GM18502 (cell line): ENCODE measurements around the gene TTBK2.

Experiments used
- ATAC-seq: cut with Tn5 transposase; IDR thresholded peaks from one replicate; pipeline ENCODE4 v1.9.1; 2021; ENCODE audit warnings: mild to moderate bottlenecking; ENCODE audit not compliant: unreplicated experiment, poor library complexity

The TTBK2 gene

DNA sequence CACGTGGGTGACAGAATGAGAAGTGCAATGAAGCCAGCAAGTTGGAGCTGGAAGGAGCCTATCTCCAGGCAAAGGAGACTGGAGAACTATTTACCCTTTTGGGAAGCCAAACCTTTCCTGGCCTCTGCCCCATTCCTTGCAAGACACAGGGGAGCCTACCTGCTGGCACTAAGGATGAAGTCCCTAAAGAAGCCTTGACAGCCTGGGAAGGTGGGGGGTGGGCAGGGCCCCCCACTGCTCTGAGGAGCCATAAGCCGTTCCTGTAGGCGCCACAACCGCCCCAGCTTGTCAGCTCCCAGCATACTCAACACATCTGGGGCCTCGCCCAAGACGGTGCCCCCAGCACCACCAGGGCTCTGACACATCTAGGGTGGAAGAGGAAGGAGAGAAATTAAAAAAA is 189.1 kb downstream of the TTBK2 start:
- no peak for ATAC-seq

DNA sequence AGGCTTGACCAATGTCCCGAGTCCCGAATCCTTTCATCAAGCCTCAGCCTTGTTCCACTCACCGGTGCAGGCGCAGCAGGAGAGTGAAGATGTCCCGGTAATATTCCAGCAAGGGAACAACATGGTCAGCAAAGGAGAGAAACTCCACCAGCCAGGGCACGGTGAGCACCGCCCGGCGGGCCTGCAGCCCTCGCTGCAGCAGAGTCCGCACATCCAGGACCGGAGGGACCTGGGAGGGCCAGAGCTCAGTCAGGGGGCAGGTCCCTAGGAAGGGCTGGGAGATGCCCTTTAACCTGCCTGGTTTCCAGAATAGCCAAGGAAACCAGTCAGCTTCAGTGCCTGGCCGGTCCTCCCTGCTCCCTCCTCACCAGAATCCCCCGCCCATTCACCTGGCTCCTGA is 190.0 kb downstream of the TTBK2 start:
- ATAC-seq: no peak

DNA sequence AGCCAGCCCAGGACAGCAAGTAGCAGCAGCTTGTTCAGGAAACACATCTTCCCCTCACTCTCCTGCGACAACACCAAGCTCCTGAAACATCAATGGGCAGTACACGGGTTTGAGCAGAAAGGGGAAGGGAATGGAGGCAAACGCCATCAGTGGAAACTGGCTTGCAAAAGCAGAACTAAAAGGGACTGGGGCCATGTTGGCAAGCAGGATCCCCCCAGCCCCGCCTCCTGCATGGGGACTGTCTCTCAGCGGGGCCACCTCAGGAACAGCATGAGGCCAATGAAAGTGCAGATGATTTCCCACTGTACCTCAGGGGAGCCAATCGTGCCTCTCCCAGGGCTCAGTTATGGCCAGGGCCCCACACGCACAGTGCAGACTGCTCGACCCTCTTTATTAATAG is 190.4 kb downstream of the TTBK2 start:
- ATAC-seq: no peak

DNA sequence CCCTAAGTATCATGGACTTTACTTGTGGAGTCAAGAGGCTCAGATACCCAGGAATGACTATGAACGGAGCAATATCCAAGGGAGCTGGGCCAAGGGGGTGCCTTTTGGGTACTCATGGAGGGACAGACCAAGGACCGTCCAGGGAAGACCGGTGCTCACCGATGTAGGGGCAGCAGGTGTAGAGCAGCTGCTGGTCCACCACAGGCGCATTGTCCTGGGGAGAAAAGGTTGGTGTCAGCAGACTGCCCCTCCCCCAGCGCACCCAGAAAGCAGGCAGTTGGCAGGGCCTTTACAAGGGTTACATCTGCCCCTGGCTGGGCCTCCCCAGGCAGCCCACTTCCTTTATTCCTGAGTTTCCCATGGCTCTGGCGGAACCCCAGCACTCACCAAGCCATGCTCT is 191.2 kb downstream of the TTBK2 start:
- no peak for ATAC-seq

DNA sequence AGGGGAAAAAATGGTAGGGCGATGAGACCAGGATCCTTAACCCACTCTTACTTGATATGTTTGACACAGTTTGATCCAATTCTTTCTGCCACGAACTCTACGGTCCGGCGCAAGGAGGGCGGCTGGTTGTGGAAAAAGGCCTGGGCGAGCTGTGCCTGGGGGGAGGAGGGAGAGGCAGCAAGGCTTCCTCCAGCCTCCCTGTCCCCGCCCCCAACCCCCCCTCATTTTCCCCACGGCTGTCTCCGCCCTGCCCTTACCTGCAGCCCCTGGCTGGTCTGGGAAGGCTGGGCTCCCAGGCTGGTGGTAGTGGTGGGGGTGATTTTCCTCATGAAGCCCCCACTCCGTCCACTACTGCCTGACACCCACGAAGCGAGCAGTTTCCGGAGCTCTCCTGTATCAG is 191.6 kb downstream of the TTBK2 start:
- no peak for ATAC-seq

DNA sequence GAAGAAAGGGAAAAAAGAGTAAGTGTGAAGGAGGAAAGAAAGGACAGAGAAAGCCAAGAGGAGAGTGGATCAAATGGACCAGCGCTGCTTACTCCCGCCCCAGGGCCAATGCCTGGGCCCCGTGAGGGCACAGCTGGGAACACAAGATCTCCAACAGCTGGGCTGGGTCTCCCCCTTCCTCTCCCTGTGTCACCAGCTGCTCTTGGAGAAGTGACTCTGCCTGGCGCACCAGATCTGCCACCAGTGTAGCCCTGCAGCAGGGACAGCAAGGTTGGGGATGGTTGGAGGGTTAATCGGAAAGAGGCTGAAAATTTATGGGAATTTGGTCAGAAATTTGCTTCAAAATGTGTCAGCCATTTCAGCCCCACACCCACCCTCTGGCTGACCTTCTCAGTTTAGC is 192.0 kb downstream of the TTBK2 start:
- no peak for ATAC-seq

DNA sequence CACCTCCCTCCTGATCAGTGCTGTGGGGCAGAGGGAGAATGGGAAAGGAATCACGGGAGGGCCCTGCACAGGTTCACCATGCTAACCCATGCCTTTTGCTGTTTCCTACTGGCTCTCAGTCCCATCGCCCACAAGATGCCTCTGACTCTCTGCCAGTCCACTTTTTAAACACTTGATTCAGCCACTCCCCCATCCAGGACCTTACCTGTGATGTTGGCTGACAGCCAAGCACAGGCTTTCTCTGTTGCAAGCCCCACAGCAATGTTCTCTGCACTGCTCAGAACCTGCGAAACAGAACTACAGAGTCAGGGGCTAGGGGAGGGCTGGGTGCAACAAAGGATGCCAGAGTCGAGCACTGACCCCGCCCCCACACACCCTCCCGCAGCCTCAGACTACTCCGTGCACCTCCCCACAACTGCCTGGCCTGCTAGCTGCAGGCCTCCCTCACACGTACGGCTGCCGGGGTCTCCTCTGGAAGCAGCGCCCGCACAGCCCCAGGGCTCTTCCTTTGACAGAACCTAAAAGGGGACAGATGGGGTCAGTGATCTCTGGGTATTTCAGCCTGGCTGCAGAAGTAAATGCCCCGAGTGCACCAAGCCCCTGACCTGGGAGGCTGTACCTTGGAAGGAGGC is 192.7 kb downstream of the TTBK2 start:
- ATAC-seq: no peak

DNA sequence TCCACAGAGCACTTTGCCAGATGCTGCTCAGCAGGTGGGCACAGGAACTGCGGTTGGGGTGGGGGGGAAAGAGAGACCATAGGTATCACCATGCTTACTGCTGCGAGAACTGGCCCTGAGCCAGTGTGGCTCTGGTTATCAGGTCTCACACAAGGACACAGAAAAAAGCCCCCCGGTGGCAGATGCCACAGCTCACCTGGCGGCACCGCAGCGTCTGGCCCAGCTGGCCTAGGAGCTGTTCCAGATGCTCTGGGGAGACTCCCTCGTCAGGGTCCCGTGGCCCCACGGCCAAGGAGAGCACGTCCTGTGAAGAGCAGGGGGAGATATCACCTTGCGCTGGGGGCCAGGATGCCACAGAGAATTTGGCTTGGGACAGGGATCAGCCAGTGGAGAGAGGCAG is 194.5 kb downstream of the TTBK2 start:
- ATAC-seq: no peak

DNA sequence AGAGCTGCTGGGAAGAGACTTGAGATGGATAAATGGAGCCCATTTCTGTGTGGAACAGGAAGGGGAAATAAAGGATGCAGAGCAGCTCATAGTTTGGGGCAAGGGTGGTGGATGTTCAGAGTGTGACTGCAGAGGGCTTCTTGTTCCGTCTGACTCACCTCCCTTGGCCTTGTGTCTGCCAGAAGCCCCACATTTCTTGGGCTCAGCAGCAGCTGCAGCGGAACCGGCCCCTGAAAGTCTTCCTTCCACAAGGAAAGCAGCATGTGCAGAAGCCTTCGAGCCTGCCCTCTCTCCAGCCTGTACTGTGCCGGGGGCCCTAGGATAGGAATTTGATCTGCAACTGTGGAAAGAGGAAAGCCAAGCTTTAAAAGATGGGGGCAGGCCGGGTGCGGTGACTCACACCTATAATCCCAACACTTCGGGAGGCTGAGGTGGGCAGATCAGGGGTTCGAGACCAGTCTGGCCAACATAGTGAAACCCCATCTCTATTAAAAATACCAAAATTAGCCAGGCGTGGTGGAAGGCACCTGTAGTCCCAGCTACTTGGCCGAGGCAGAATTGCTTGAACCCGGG is 195.2 kb downstream of the TTBK2 start:
- ATAC-seq: no peak

DNA sequence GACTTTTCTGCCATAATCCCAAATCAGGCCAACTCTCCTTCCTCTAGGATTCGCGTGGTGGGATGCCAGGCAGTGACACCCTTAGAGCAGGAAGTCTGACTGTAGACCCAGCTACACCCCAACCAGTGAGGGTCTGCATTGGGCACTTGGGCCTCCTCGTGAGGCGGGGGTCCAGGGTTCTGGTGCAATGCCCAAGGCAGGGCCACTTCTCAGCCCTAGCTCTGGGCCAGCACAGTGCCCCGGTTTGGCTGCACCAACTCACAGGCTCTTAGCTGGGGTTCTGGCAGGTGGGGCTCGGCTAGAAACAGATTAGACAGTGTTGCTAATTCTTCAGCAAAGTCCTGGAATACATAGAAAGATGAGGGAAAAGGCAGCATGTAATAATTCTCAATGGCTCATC is 196.3 kb downstream of the TTBK2 start:
- no peak for ATAC-seq

DNA sequence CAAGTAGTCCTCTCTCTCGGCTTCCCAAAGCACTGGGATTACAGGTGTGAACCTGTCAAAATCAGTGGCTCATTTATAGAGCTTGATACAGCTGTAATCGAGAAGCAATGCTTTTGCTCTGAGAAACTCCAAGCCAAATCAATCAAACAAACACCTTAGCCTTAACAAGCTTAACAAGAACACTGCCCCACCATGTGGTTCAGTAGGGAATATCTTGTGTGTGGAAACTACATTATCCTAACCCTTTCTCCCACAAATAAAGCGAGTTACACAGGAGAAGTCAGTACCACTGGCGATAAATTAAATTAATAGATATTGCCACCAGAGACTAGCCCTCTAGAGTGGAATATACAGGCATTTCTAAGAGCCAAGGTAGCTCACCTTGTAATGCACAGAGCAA is 197.5 kb downstream of the TTBK2 start:
- ATAC-seq: no peak

DNA sequence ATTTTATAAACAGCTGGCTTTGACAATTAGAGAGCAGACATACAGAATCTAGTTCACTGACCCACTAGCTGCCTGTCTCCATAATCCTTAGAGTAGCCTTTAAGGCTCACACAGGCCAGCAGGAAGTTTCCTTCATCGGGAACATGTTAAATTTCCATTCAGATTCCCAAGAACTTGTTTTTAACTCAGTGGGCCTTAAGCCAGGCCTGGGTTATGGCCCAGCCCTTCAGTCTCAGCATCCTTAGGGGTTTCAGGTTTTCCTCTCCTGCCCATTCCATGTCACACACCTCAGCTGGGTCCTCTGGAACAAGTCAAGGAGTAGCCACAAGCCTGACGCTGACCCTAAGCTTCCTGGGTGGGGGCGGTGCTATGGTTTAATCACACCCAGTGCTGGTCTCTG is 198.7 kb downstream of the TTBK2 start:
- ATAC-seq: no peak

DNA sequence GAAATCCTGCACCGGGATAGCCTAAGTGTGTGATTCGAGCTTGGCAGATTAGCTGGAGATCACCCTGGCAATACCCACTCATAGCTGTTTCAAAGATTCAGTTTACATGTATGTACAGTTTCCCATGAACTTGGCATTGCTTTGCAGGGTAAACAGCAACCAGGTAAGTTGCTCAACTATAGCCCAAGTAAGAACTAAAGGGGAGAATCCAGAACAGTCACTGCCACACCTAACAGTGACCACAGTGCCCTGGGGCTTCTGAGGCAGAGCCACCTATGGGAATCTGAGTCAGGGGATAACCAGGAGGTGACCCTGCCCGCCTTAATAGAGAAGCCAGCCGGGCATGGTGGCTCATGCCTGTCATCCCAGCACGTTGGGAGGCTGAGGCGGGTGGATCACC is 199.6 kb downstream of the TTBK2 start:
- no peak for ATAC-seq

DNA sequence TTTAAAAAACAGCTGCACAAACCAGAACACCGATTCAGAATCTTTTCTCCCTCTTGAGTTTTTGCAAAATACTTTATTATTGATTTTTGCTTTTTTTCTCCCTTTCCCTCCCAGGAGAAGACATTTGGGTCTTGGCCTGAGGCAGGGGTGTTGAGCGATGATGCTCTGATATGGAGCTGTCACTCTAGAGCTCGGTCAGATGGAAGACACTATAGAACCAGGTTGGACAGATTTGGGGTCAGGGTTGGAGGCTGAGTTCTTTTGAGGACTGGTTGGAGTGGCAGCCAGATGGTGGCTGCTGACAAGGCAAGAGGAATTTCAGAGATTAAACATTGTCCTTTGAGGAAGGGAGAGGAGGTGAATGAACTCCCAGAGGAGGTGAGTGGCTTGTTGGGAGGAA is 200.5 kb downstream of the TTBK2 start:
- ATAC-seq: no peak

DNA sequence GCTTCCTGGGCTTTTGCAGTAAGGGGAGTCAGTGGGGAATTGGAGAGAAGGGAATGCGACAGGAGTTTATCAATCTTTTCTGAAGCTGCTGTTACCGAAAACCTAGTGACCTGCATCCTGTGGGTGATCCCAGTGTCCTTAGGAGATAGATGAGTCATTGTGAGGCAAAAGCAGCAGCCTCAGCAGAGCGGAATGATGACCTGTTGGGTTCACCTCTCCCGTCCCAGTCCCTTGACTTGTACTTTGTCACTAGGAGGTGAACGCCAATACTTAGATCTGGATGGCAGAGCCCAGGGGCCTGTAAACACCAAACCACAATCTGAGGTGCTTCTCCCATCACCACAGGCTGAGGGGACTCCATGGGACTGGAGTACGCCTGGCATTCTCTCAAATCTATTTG is 201.5 kb downstream of the TTBK2 start:
- ATAC-seq: no peak

DNA sequence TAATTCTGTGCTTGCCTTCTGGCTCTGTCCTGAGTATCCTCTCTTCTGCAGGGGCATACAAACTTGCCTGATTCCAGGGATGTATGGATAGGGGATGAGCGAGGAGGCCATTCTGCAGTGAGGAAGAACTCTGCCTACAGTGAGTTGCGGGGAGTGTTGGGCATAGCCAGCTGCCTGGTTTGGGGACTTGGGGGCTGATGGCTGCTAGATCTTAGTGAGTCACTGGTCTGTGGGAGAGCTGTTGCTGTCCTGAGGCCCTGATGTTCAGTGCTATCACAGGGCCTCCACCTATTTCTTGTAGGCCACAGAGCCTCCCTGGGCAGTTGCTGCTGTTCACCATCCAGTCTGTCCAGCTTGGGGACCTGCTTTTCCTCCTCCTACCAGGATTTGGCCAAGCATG is 204.0 kb downstream of the TTBK2 start:
- ATAC-seq: no peak

DNA sequence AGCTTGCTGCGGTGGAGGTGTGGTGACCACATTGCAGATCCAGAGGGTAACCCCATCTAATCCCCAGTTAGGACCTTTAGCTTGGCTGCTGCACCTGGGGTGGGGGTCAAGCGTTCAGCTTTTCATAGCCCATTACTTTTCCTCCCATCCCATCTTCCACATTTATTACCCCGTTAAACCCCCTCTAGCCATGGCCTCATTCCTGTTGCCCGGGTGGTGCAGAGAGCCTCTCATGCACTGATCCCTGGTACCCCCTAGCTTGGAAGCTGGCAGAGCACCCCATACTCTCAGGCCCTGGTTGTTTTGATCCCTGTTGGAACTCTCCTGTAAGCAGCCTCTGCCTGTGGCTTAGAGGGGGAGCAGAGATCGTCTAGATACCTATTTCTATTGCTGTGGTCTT is 204.5 kb downstream of the TTBK2 start:
- ATAC-seq: no peak

DNA sequence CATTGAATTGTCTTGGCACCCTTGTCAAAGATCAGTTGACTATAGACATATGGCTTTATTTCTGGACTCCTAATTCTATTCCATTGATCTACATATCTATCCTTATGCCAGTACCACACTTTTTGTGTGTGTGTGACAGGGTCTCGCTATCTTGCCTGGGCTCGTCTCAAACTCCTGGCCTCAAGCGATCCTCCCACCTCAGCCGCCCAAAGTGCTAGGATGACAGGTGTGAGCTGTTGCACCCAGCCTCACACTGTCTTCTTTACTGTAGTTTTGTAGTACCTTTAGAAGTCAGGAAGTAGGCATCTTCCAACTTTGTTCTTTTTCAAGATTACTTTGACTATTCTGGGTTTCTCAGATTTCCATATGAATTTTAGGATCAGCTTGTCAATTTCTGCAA is 208.0 kb downstream of the TTBK2 start:
- ATAC-seq: no peak

DNA sequence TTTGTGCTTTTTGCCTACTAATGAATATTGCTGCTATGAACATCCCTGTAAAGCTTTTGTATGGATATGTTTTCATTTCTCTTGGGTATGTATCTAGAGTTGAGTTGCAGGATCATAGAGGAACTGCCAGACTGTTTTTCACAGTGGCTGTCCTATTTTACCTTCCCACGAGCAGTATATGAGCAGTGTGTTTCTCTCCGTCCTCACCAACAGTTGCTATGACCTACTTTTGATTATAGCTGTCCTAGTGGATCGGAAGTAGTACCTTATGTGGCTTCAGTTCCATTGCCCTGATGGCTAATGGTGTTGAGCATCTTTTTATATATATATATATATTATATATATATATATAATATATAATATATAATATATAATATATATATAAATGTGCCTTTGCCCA is 208.8 kb downstream of the TTBK2 start:
- no peak for ATAC-seq

DNA sequence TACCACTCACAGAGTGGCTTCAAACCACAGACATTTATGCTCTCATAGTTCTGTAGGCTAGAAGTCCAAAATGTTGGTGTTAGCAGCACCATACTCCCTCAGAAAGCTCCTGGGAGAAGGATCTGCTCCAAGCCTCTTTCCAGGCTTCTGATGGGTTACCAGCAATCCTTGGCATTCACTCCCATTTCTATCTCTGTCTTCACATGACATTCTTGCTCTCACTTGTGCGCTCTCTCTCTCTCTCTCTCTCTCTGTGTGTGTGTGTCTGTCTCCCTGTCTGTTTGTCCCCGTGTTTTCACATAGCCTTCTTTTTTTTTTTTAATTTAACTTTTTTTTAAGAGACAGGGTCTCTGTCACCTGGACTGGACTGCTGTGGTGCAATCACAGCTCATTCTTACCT is 209.9 kb downstream of the TTBK2 start:
- ATAC-seq: no peak

DNA sequence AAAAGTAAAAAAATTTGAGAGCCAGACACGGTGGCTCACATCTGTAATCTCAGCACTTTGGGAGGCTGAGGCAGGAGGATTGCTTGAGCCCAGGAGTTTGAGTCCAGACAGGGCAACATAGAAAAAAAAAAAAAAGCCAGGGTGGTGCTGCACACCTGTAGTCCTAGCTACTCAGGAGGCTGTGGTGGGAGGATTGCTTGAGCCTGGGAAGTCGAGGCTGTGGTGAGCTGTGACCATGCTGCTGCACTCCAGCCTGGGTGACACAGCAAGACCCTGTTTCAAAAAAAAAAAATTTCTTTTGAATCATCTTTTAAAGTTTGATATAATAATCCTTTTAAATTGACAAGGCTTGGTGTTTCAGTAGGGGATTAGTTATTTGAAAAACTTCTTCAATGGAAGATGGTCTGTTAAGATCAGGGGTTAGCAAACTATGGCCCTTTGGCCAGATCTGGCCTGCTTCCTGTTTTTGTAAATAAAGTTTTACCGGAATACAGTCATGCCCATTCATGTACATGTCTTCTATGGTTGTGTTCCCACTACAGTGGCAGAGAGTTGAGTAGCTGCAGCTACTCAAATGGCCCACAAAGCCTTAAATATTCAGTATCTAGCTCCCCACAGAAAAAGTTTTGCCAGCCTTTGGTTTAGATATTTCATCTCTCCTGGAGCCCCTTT is 212.6 kb downstream of the TTBK2 start:
- no peak for ATAC-seq

DNA sequence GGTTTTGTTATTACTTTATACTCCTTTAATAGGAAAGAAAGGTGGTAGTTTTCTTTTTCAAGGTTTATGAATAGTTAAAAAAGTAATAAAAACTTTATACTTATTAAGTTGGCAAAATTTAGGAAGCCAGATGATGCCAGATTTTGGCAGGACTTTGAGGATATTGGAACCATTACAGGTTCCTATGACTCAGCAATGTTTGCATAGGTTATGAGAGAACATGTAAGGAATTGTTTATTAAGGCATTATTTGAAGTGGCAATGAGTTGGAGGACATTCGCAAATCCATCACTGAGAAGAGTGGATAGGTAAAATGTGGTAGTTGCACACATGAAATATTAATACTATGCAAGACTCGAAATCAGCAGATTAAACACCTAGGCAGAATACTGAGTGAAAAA is 213.5 kb downstream of the TTBK2 start:
- ATAC-seq: no peak
